ENCODE results near the gene EPHB1. TPM values are rescaled to one million over a fixed set of nuclear protein-coding genes. Genes with fewer than 3 reads are reported as not detected.

EPHB1 gene
- polyA plus RNA-seq, 3 donors, result 0.06 to 0.55 TPM; not detected in 1

DNA sequence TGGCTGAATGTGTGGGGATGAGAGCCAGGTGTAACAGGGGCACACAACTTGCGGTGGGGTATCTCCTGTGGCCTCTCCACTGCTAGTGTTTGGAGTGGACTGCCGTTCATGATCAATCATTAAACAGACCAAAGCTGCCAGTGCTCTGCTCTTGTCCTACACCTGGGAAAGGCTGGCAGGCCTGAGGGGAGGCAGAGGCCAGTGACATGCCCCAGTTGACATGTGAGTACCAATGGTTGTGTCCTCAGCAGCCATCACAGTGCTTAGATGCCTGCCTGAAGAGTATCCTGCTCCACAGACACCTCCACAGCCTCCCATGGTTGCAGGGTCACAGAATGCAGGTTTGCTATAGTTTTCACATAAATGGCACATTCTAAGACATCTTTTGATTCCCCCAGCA is 348.4 kb downstream of the EPHB1 start:
- TF ChIP-seq, protein P1, sequence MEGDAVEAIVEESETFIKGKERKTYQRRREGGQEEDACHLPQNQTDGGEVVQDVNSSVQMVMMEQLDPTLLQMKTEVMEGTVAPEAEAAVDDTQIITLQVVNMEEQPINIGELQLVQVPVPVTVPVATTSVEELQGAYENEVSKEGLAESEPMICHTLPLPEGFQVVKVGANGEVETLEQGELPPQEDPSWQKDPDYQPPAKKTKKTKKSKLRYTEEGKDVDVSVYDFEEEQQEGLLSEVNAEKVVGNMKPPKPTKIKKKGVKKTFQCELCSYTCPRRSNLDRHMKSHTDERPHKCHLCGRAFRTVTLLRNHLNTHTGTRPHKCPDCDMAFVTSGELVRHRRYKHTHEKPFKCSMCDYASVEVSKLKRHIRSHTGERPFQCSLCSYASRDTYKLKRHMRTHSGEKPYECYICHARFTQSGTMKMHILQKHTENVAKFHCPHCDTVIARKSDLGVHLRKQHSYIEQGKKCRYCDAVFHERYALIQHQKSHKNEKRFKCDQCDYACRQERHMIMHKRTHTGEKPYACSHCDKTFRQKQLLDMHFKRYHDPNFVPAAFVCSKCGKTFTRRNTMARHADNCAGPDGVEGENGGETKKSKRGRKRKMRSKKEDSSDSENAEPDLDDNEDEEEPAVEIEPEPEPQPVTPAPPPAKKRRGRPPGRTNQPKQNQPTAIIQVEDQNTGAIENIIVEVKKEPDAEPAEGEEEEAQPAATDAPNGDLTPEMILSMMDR (IDR thresholded peaks at IDR 0.05), result no peak
- Mint-ChIP-seq H3K4me1 (no peaks in the 10 kb centered on the region), H3K27me3 (ENCODE audit: low read depth in 3 of 3) (peaks cover 0 to 2% (median 2%) of the 10 kb centered on the region in 3 donors), H3K9me3 (peaks cover 0 to 5% (median 2%) of the 10 kb centered on the region in 7 donors), H3K27ac (no peak overlapping the region), H3K36me3 (no peaks in the 10 kb centered on the region), H3K4me3 (no peak overlapping the region)
- Histone ChIP-seq H3K4me1 (ENCODE audit: control insufficient read depth in 1 of 2, insufficient read depth in 2 of 2, low read length in 2 of 2) (no peaks in the 10 kb centered on the region), H3K9me3 (replicated peaks in 1 of 2; ENCODE audit: control insufficient read depth in 1 of 2, insufficient read depth in 1 of 2, low read length in 2 of 2) (no peaks in the 10 kb centered on the region), H3K79me2 (ENCODE audit: insufficient read depth, low read length) (no peaks in the 10 kb centered on the region), H3K4me2 (replicated peaks; ENCODE audit: extremely low read depth, low read length, poor library complexity, severe bottlenecking) (no peak overlapping the region), H2AFZ (ENCODE audit: insufficient read depth, low read depth, low read length, poor library complexity, severe bottlenecking) (no peak overlapping the region), H3K36me3 (replicated peaks in 1 of 2; ENCODE audit: control insufficient read depth in 1 of 2, insufficient read depth in 2 of 2, low read length in 2 of 2) (no peaks in the 10 kb centered on the region), H3K9ac (ENCODE audit: insufficient read depth, low read length, poor library complexity, severe bottlenecking) (no peak overlapping the region), H3K4me3 (replicated peaks in 1 of 3; ENCODE audit: low read depth in 2 of 3, low read length in 3 of 3) (no peak overlapping the region), H3K27ac (ENCODE audit: low read depth in 1 of 2, low read length in 2 of 2) (no peak overlapping the region), H4K20me1 (ENCODE audit: insufficient read depth, low read length) (no peaks in the 10 kb centered on the region), H3K27me3 (ENCODE audit: control insufficient read depth in 2 of 2, insufficient read depth in 2 of 2, low read length in 2 of 2) (no peaks in the 10 kb centered on the region)
- no peak for DNase-seq
- 93% methylated on average over 2 of the region's 2 CpGs for WGBS (ENCODE audit: insufficient coverage)
- intact Hi-C loops (cut with micrococcal nuclease), result no loop called here

DNA sequence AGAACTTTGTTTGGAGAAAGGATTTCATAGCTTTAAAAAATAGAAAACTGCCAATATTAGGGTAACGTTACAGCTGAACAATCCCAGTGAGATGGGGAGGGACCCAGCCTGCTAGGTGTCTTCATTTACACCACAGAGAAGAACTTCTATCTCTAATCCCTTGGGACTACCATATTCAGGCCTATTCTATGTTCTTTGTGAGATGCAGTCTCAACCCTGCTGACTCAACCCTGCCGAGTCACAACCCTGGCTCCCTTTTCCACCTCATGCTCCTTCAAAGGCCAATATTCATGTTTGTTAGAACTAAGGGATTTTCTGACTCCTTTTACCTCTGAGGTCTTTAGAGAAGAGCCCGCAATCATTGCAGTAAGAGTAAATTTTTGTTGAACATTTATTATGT is 350.5 kb downstream of the EPHB1 start:
- no peaks in the 10 kb centered on the region for H3K4me1 ChIP-seq (ENCODE audit: control insufficient read depth in 1 of 2, insufficient read depth in 2 of 2, low read length in 2 of 2)
- H3K4me1 Mint-ChIP-seq, result no peaks in the 10 kb centered on the region
- no peak overlapping the region for H3K27ac ChIP-seq (ENCODE audit: low read depth in 1 of 2, low read length in 2 of 2)
- no peak overlapping the region for H3K4me2 ChIP-seq (replicated peaks; ENCODE audit: extremely low read depth, low read length, poor library complexity, severe bottlenecking)
- H3K27me3 ChIP-seq (ENCODE audit: control insufficient read depth in 2 of 2, insufficient read depth in 2 of 2, low read length in 2 of 2), result no peaks in the 10 kb centered on the region
- no peak overlapping the region for H3K27ac Mint-ChIP-seq
- H2AFZ ChIP-seq (ENCODE audit: insufficient read depth, low read depth, low read length, poor library complexity, severe bottlenecking), result no peak overlapping the region
- DNase-seq, result no peak
- H3K4me3 ChIP-seq (replicated peaks in 1 of 3; ENCODE audit: low read depth in 2 of 3, low read length in 3 of 3), result no peak overlapping the region
- no peaks in the 10 kb centered on the region for H4K20me1 ChIP-seq (ENCODE audit: insufficient read depth, low read length)
- H3K9me3 ChIP-seq (replicated peaks in 1 of 2; ENCODE audit: control insufficient read depth in 1 of 2, insufficient read depth in 1 of 2, low read length in 2 of 2), result no peaks in the 10 kb centered on the region
- H3K4me3 Mint-ChIP-seq, result no peak overlapping the region
- H3K79me2 ChIP-seq (ENCODE audit: insufficient read depth, low read length), result no peaks in the 10 kb centered on the region
- H3K9ac ChIP-seq (ENCODE audit: insufficient read depth, low read length, poor library complexity, severe bottlenecking), result no peak overlapping the region
- TF ChIP-seq, protein P1 (IDR thresholded peaks at IDR 0.05), result no peak
- H3K27me3 Mint-ChIP-seq (ENCODE audit: low read depth in 3 of 3), result peaks cover 0 to 4% (median 2%) of the 10 kb centered on the region in 3 donors
- 100% methylated on average over 1 of the region's 3 CpGs for WGBS (ENCODE audit: insufficient coverage)
- H3K36me3 Mint-ChIP-seq, result no peaks in the 10 kb centered on the region
- H3K9me3 Mint-ChIP-seq, result peaks cover 0 to 5% (median 2%) of the 10 kb centered on the region in 7 donors
- H3K36me3 ChIP-seq (replicated peaks in 1 of 2; ENCODE audit: control insufficient read depth in 1 of 2, insufficient read depth in 2 of 2, low read length in 2 of 2), result no peaks in the 10 kb centered on the region
- intact Hi-C loops (cut with micrococcal nuclease), result no loop called here
